HL-60 (cell line): ENCODE results near the gene TMTC1.

Experiments
- POLR2AphosphoS5 ChIP-seq: IDR thresholded peaks from 2 replicates; pipeline ENCODE4 v1.6.1; 2012; ENCODE audit warnings: low read depth
- TF ChIP-seq, protein P1 (sequence below): IDR thresholded peaks from one replicate; pipeline ENCODE4 v1.5.1; 2011; ENCODE audit warnings: low read length, control low read depth, inconsistent platforms; ENCODE audit not compliant: insufficient read depth
- TF ChIP-seq, protein P2 (sequence below): IDR thresholded peaks from 2 replicates; pipeline ENCODE4 v1.6.1; 2012; ENCODE audit warnings: low read depth; ENCODE audit not compliant: insufficient replicate concordance

DNA sequence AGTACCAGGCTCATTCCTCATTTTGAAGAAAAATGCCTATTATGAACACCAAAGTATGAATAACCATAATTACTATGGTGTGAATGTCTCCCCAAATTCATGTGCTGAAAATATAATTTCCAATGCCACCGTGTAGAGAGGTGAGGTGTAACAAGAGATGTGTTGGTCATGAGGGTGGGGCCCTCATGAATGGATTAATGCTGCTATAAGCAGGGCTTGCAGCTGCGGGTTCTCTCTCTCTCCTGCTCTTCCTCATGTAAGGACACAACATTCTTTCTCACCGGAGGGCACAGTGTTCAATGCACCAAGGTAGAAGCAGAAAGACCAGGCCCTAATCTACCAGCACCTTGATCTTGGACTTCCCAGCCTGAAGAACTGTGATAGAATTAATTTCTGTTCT, 70.0 kb downstream of the TMTC1 start:
- TF ChIP-seq, protein P1, sequence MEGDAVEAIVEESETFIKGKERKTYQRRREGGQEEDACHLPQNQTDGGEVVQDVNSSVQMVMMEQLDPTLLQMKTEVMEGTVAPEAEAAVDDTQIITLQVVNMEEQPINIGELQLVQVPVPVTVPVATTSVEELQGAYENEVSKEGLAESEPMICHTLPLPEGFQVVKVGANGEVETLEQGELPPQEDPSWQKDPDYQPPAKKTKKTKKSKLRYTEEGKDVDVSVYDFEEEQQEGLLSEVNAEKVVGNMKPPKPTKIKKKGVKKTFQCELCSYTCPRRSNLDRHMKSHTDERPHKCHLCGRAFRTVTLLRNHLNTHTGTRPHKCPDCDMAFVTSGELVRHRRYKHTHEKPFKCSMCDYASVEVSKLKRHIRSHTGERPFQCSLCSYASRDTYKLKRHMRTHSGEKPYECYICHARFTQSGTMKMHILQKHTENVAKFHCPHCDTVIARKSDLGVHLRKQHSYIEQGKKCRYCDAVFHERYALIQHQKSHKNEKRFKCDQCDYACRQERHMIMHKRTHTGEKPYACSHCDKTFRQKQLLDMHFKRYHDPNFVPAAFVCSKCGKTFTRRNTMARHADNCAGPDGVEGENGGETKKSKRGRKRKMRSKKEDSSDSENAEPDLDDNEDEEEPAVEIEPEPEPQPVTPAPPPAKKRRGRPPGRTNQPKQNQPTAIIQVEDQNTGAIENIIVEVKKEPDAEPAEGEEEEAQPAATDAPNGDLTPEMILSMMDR: no peak
- TF ChIP-seq, protein P2, sequence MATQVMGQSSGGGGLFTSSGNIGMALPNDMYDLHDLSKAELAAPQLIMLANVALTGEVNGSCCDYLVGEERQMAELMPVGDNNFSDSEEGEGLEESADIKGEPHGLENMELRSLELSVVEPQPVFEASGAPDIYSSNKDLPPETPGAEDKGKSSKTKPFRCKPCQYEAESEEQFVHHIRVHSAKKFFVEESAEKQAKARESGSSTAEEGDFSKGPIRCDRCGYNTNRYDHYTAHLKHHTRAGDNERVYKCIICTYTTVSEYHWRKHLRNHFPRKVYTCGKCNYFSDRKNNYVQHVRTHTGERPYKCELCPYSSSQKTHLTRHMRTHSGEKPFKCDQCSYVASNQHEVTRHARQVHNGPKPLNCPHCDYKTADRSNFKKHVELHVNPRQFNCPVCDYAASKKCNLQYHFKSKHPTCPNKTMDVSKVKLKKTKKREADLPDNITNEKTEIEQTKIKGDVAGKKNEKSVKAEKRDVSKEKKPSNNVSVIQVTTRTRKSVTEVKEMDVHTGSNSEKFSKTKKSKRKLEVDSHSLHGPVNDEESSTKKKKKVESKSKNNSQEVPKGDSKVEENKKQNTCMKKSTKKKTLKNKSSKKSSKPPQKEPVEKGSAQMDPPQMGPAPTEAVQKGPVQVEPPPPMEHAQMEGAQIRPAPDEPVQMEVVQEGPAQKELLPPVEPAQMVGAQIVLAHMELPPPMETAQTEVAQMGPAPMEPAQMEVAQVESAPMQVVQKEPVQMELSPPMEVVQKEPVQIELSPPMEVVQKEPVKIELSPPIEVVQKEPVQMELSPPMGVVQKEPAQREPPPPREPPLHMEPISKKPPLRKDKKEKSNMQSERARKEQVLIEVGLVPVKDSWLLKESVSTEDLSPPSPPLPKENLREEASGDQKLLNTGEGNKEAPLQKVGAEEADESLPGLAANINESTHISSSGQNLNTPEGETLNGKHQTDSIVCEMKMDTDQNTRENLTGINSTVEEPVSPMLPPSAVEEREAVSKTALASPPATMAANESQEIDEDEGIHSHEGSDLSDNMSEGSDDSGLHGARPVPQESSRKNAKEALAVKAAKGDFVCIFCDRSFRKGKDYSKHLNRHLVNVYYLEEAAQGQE: no peak
- no peak for TF ChIP-seq POLR2AphosphoS5
